Neural crest cell (in vitro differentiated cells): ENCODE data around the gene ZCCHC24. TPM values are rescaled to one million over a fixed set of nuclear protein-coding genes. Genes with fewer than 3 reads are reported as not detected.

Source experiments
- DNase-seq: peaks from one replicate; pipeline ENCODE4 v3.0.0; 2021; ENCODE audit warnings: low read depth, mixed read lengths, low spot score
- H3K27ac Mint-ChIP-seq: one replicate; pipeline ENCODE4 v1.8.0; 2021; ENCODE audit warnings: mild to moderate bottlenecking, mixed read lengths; ENCODE audit not compliant: unreplicated experiment
- H3K27me3 Mint-ChIP-seq: 2 replicates; pipeline ENCODE4 v1.8.0; 2021; ENCODE audit warnings: low read depth, mild to moderate bottlenecking, mixed read lengths
- H3K36me3 Mint-ChIP-seq: 2 replicates; pipeline ENCODE4 v1.8.0; 2021; ENCODE audit warnings: low read depth, mild to moderate bottlenecking, mixed read lengths
- H3K4me1 Mint-ChIP-seq: 2 replicates; pipeline ENCODE4 v1.8.0; 2021; ENCODE audit warnings: mixed read lengths
- H3K4me3 Mint-ChIP-seq: one replicate; pipeline ENCODE4 v1.8.0; 2021; ENCODE audit warnings: mild to moderate bottlenecking, mixed read lengths
- H3K9me3 Mint-ChIP-seq: 2 replicates; pipeline ENCODE4 v1.8.0; 2021; ENCODE audit warnings: mixed read lengths
- CTCF ChIP-seq: fragments of 200-600 bp; sonication (generic); conservative IDR thresholded peaks from 2 replicates; pipeline ENCODE4 v1.5.0; 2021; ENCODE audit warnings: antibody characterized with exemption, mild to moderate bottlenecking
- total RNA-seq: library from RNA; stranded (reverse); gene quantifications from 2 replicates; pipeline ENCODE4 v1.2.1, GENCODE V29; 2021

Gene ZCCHC24
- total RNA-seq, 1 donor from 2014 or later: 26.5 TPM

- TF ChIP-seq CTCF: no peak
- H3K4me1 Mint-ChIP-seq: peaks cover 52% of the 10 kb centered on the region
- peak overlapping the region; percentile 87 for H3K4me3 Mint-ChIP-seq
- peak; percentile 58 for DNase-seq
- peak overlapping the region; percentile 94 for H3K27ac Mint-ChIP-seq
- no peaks in the 10 kb centered on the region for H3K36me3 Mint-ChIP-seq
- peaks cover 19% of the 10 kb centered on the region for H3K27me3 Mint-ChIP-seq
- H3K9me3 Mint-ChIP-seq: peaks cover 2% of the 10 kb centered on the region
These were observed 743 bp upstream of the ZCCHC24 start for GRCh38 chr10:79445977-79446757.

GRCh38 chr10:79444199-79445119, 965 bp downstream of the ZCCHC24 start:
- DNase-seq: peak; percentile 24
- Mint-ChIP-seq H3K4me3 (peak overlapping the region; percentile 96), H3K27ac (no peak overlapping the region), H3K9me3 (no peaks in the 10 kb centered on the region), H3K27me3 (peaks cover 19% of the 10 kb centered on the region), H3K4me1 (peaks cover 45% of the 10 kb centered on the region), H3K36me3 (no peaks in the 10 kb centered on the region)
- TF ChIP-seq CTCF: no peak

- H3K4me3 Mint-ChIP-seq: peak overlapping the region; percentile 96
- no peaks in the 10 kb centered on the region for H3K9me3 Mint-ChIP-seq
- peaks cover 19% of the 10 kb centered on the region for H3K27me3 Mint-ChIP-seq
- no peak for DNase-seq
- H3K27ac Mint-ChIP-seq: no peak overlapping the region
- no peaks in the 10 kb centered on the region for H3K36me3 Mint-ChIP-seq
- TF ChIP-seq CTCF: no peak
- peaks cover 39% of the 10 kb centered on the region for H3K4me1 Mint-ChIP-seq
These were observed 1.9 kb downstream of the ZCCHC24 start for GRCh38 chr10:79443338-79444198.

- no peak for TF ChIP-seq CTCF
- Mint-ChIP-seq H3K4me3 (peak overlapping the region; percentile 96), H3K27me3 (peaks cover 15% of the 10 kb centered on the region), H3K36me3 (no peaks in the 10 kb centered on the region), H3K9me3 (no peaks in the 10 kb centered on the region), H3K4me1 (peaks cover 43% of the 10 kb centered on the region), H3K27ac (no peak overlapping the region)
- no peak for DNase-seq
These were observed 3.0 kb downstream of the ZCCHC24 start for GRCh38 chr10:79442171-79443040.
